SU-DHL-6 (cell line): Measurements from ENCODE around the gene SLC24A3.

Source experiments
- CTCF ChIP-seq: fragments of 200-600 bp; sonication (generic); IDR thresholded peaks from one replicate; pipeline ENCODE4 v1.5.1; 2017; ENCODE audit warnings: antibody characterized with exemption, mild to moderate bottlenecking, low read length, moderate library complexity; ENCODE audit not compliant: insufficient read depth, poor library complexity, severe bottlenecking
- EZH2phosphoT487 ChIP-seq: fragments of 200-600 bp; sonication (generic), shearing (Covaris generic); conservative IDR thresholded peaks from 2 replicates; pipeline ENCODE4 v1.6.1; 2018; ENCODE audit warnings: mild to moderate bottlenecking, antibody characterized with exemption, low read length, moderate library complexity, mixed read lengths

GRCh38 chr20:19284400-19285178 lies 72.1 kb downstream of the SLC24A3 start:
- TF ChIP-seq CTCF (no peak), EZH2phosphoT487 (no peak)
